Vagina (tissue), 2 donors: ENCODE data around the gene ARHGAP45. TPM values are rescaled to one million over a fixed set of nuclear protein-coding genes. Genes with fewer than 3 reads are reported as not detected.

Source experiments
- DNase-seq, 2 donors: peaks; one replicate each; pipeline ENCODE4 v3.0.0-alpha.2; 2017; ENCODE audit errors: extremely low spot score in 2 of 2
- H3K27ac ChIP-seq: fragments of 200-600 bp; sonication (generic); one replicate; pipeline ENCODE4 v1.5.1; 2019
- H3K27me3 ChIP-seq: fragments of 200-600 bp; sonication (generic); one replicate; pipeline ENCODE4 v1.5.1; 2019
- H3K36me3 ChIP-seq, 2 donors: fragments of 200-600 bp; sonication (generic); one replicate each; pipeline ENCODE4 v1.5.1; 2017 to 2019
- H3K4me1 ChIP-seq: fragments of 200-600 bp; sonication (generic); one replicate; pipeline ENCODE4 v1.5.1; 2019
- H3K4me3 ChIP-seq, 2 donors: fragments of 200-600 bp; sonication (generic); 1 replicate in 1 of 2; 2 replicates in 1 of 2; pipeline ENCODE4 v1.5.1; 2016 to 2019
- H3K9me3 ChIP-seq: fragments of 200-600 bp; sonication (generic); one replicate; pipeline ENCODE4 v1.5.1; 2019
- CTCF ChIP-seq, 3 experiments: fragments of 450-650 bp in 2 of 3; fragments of 200-600 bp in 1 of 3; sonication (generic) in 1 of 3; IDR thresholded peaks; one replicate each; pipeline ENCODE4 v1.5.1; 2017 to 2019; ENCODE audit warnings: antibody characterized with exemption in 3 of 3, mild to moderate bottlenecking in 2 of 3, moderate library complexity in 2 of 3
- POLR2A ChIP-seq, 2 donors: fragments of 450-650 bp; IDR thresholded peaks; one replicate each; pipeline ENCODE4 v1.6.1; 2017; ENCODE audit warnings: antibody characterized with exemption in 2 of 2, mild to moderate bottlenecking in 2 of 2, moderate library complexity in 2 of 2
- POLR2AphosphoS5 ChIP-seq, 2 donors: sonication (generic); formaldehyde crosslinking; IDR thresholded peaks; one replicate each; pipeline ENCODE4 v1.9.0; 2017; ENCODE audit warnings: antibody characterized with exemption in 2 of 2, mild to moderate bottlenecking in 2 of 2, low read depth in 1 of 2; ENCODE audit not compliant: insufficient read depth in 1 of 2
- intact Hi-C: fragments of 100-400 bp; cut with DNase I; formaldehyde crosslinking; loops from one replicate; pipeline ENCODE4 v1.15.1; 2023
- total RNA-seq: library from RNA; depleted of rRNA; stranded (reverse); fragments of >200 nt; gene quantifications from one replicate; pipeline ENCODE4 v1.2.3, GENCODE V29; 2016

The ARHGAP45 gene
- total RNA-seq, 1 donor from 2014 or later = 36.8 TPM

GRCh38 chr19:1129535-1129934 lies 62.6 kb downstream of the ARHGAP45 start:
- no peaks in the 10 kb centered on the region for H3K9me3 ChIP-seq
- peaks cover 68% of the 10 kb centered on the region for H3K4me1 ChIP-seq
- no peak overlapping the region for H3K27ac ChIP-seq
- H3K36me3 ChIP-seq = peaks cover 0 to 17% of the 10 kb centered on the region in 2 donors
- no peak overlapping the region for H3K4me3 ChIP-seq
- H3K27me3 ChIP-seq = no peaks in the 10 kb centered on the region
- intact Hi-C loops = no loop called here
- TF ChIP-seq POLR2A (IDR thresholded peaks at IDR 0.05) (no peak), CTCF (IDR thresholded peaks at IDR 0.05) (no peak), POLR2AphosphoS5 (IDR thresholded peaks at IDR 0.05; ENCODE audit: insufficient read depth in 1 of 2, low read depth in 1 of 2) (no peak)
- DNase-seq = no peak

DNA sequence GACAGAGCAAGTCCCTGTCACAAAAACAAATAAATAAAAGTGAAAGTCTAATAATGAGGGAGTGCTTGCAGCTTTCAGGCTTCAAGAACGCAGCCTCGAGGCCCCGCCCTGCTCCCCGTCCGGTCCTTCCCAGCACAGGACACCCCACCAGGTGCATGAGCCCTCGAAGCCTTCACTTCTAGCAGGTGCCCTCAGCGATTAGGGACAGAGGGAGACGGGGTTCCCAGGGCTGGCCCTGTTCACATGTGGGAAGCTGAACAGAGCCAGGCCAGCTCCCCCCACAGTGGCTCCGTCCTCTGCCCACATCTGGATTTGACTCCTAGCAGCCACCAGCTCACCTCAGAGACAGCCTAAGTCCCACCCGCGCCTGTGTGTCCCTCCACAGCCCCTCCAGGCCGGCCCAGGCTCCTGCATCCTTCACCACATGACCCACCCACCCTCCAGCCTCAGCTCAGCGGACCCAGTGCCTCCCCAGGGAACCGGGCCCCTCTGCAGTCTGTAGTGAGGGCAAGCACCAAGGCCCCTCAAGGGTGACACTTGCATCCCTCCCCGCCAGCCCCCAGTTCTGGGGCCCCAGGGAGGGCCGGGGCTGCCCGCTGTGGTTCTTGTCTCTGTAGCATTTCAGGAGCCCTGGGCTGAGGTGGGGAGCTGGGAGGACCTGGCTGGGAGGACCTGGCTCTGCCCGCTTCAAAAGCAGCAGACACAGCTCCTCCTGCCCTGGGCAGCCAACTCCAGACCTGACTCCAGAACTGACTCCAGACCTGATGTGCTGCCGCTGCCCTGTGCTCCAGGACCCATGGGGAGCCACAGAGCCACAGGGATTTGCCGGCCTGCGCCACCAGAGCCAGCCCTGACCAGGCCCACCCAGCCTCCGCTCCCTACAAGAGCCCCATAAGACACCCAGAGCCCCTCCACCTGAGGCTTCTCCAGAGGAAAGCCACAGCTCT lies 64.1 kb downstream of the ARHGAP45 start:
- H3K4me3 ChIP-seq = peak overlapping the region; percentile 67 to 73
- peaks cover 0 to 14% of the 10 kb centered on the region in 2 donors for H3K36me3 ChIP-seq
- TF ChIP-seq CTCF (IDR thresholded peaks at IDR 0.05) (no peak), POLR2AphosphoS5 (IDR thresholded peaks at IDR 0.05; ENCODE audit: insufficient read depth in 1 of 2, low read depth in 1 of 2) (no peak), POLR2A (IDR thresholded peaks at IDR 0.05) (no peak)
- intact Hi-C loops = loop anchor here (5.0 kb wide), 1 partner anchor 41 kb away; the partner anchor contains the start of gene SBNO2
- peak overlapping the region; percentile 87 for H3K27ac ChIP-seq
- H3K4me1 ChIP-seq = peaks cover 83% of the 10 kb centered on the region
- DNase-seq = no peak
- no peaks in the 10 kb centered on the region for H3K27me3 ChIP-seq
- H3K9me3 ChIP-seq = no peaks in the 10 kb centered on the region

- H3K4me1 ChIP-seq = peaks cover 92% of the 10 kb centered on the region
- H3K4me3 ChIP-seq = peak overlapping the region; percentile 67 to 73
- H3K36me3 ChIP-seq = peaks cover 0 to 5% of the 10 kb centered on the region in 2 donors
- intact Hi-C loops = loop anchor here (5.0 kb wide), 1 partner anchor 40 kb away; the partner anchor contains the start of gene SBNO2
- TF ChIP-seq CTCF (IDR thresholded peaks at IDR 0.05) = no peak
- peak; percentile 58 to 82 for TF ChIP-seq POLR2AphosphoS5 (IDR thresholded peaks at IDR 0.05; ENCODE audit: insufficient read depth in 1 of 2, low read depth in 1 of 2)
- peak in 1 of 2 donors; percentile 9 for TF ChIP-seq POLR2A (IDR thresholded peaks at IDR 0.05)
- H3K27me3 ChIP-seq = no peaks in the 10 kb centered on the region
- no peaks in the 10 kb centered on the region for H3K9me3 ChIP-seq
- peak overlapping the region; percentile 87 for H3K27ac ChIP-seq
- DNase-seq = no peak
Measured at GRCh38 chr19:1131718-1132551, 65.0 kb downstream of the ARHGAP45 start.

DNA sequence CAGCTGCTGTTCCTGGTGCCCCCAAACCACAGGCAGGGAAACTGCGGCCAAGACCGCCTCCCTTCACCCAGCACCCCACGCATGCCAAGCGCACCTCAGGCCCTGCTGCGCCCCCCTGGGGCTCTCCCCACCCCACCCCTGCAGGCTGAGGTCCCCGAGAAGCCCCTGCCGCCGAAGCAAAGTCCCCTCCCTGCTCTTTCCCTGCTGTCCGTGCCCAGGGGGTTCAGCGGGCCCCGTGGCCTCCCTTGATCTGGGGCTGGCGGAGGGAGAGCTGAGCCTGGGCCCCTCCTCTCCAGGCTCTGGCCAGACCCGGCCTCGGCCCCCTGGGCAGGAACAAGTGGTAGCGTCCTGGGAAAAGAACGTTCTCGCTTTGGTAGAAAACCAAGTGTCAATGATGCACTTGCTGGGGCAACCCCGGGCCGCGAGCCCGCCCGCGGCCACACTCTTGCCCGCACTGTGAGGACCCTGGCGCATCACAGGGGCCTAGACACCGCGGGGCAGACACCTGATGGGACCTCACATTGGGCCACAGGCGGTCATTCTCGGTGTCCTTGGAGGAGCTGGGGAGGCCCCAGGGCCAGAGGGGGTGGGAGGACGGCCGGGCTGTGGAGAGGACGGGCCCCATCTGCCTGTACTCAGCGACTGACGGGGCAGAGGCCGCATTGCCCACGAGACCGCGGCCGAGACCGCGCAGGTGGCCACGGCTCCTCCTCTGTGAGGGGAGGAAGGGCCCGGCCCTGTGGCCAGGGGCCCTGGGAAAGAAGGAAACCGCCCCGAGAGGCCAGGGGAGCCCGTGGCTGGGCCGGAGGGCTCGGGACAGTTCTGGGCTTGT lies 65.8 kb downstream of the ARHGAP45 start:
- no peaks in the 10 kb centered on the region for H3K27me3 ChIP-seq
- H3K27ac ChIP-seq = peak overlapping the region; percentile 87
- DNase-seq = no peak
- no peaks in the 10 kb centered on the region for H3K36me3 ChIP-seq
- H3K9me3 ChIP-seq = no peaks in the 10 kb centered on the region
- peak in 1 of 2 donors; percentile 32 for TF ChIP-seq POLR2AphosphoS5 (IDR thresholded peaks at IDR 0.05; ENCODE audit: insufficient read depth in 1 of 2, low read depth in 1 of 2)
- TF ChIP-seq POLR2A (IDR thresholded peaks at IDR 0.05) = no peak
- intact Hi-C loops = loop anchor here (5.0 kb wide), 1 partner anchor 40 kb away; the partner anchor contains the start of gene SBNO2
- H3K4me1 ChIP-seq = peaks cover 91% of the 10 kb centered on the region
- H3K4me3 ChIP-seq = peak overlapping the region; percentile 67 to 73
